B cell (primary cell): ENCODE results near the gene TRIM58. TPM values are rescaled to one million over a fixed set of nuclear protein-coding genes. Genes with fewer than 3 reads are reported as not detected.
A peak's percentile ranks its signal among the peaks of the same experiment; 100 is the strongest.

ENCODE experiments used
- ATAC-seq: fragments of 200-7000 bp; cut with Tn5 transposase; one replicate; pipeline ENCODE4 v1.10.0; 2021; ENCODE audit warnings: low read depth, mild to moderate bottlenecking, moderate number of reproducible peaks, moderate library complexity
- CTCF ChIA-PET: fragments of 350-600 bp; sonication (Branson Sonifier 250); formaldehyde crosslinking; loops from one replicate; lab custom pipeline; 2021; ENCODE audit warnings: antibody characterized with exemption, inconsistent platforms; lab: Charles Lee
- POLR2A ChIA-PET: fragments of 350-600 bp; sonication (Branson Sonifier 250); formaldehyde crosslinking; loops from one replicate; lab custom pipeline; 2021; ENCODE audit warnings: antibody characterized with exemption; lab: Charles Lee
- DNase-seq: peaks from one replicate; pipeline ENCODE4 v3.0.0; 2013
- H2AFZ ChIP-seq: 2 replicates; pipeline ENCODE4 v1.6.1; 2012; ENCODE audit warnings: mild to moderate bottlenecking, low read depth, low read length; ENCODE audit not compliant: insufficient read depth, poor library complexity, severe bottlenecking
- H3K27ac ChIP-seq, 2 donors: 1 replicate in 1 of 2; 2 replicates in 1 of 2; pipeline ENCODE4 v1.5.1; 2012 to 2013; ENCODE audit warnings: low read length in 2 of 2, mild to moderate bottlenecking in 2 of 2, moderate library complexity in 1 of 2
- H3K27me3 ChIP-seq, 4 experiments: fragments of 200-600 bp in 1 of 4; sonication (generic) in 1 of 4; replicated peaks in 1 of 4; 1 replicate in 2 of 4; 2 replicates in 2 of 4; pipeline versions ENCODE4 v1.6.1 to v1.7.0; 2013 to 2016; ENCODE audit warnings: low read length in 3 of 4, mild to moderate bottlenecking in 2 of 4, mixed read lengths in 1 of 4, moderate library complexity in 1 of 4; ENCODE audit not compliant: insufficient read depth in 4 of 4, control insufficient read depth in 3 of 4; ENCODE audit errors: control extremely low read depth in 1 of 4
- H3K36me3 ChIP-seq, 2 experiments: replicated peaks in 1 of 2; 1 replicate in 1 of 2; 2 replicates in 1 of 2; pipeline versions ENCODE4 v1.6.1 to v1.7.1; 2013; ENCODE audit warnings: low read length in 1 of 2; ENCODE audit not compliant: insufficient read depth in 2 of 2, control insufficient read depth in 1 of 2; ENCODE audit errors: control extremely low read depth in 1 of 2, extremely low read depth in 1 of 2
- H3K4me1 ChIP-seq, 2 donors: fragments of 200-600 bp in 1 of 2; sonication (generic) in 1 of 2; 1 replicate in 1 of 2; 2 replicates in 1 of 2; pipeline versions ENCODE4 v1.5.1 to v1.6.1; 2013 to 2017; ENCODE audit warnings: low read length in 2 of 2; ENCODE audit not compliant: control insufficient read depth in 2 of 2, insufficient read depth in 2 of 2
- H3K4me2 ChIP-seq: replicated peaks from 2 replicates; pipeline ENCODE3; 2012; ENCODE audit warnings: mild to moderate bottlenecking, low read depth, low read length; ENCODE audit not compliant: poor library complexity, severe bottlenecking
- H3K4me3 ChIP-seq, 5 experiments: fragments of 200-600 bp in 1 of 5; sonication (generic) in 1 of 5; 1 replicate in 3 of 5; 2 replicates in 2 of 5; pipeline versions ENCODE4 v1.5.1 to v1.7.0; 2011 to 2016; ENCODE audit warnings: low read length in 4 of 5, mild to moderate bottlenecking in 4 of 5, low read depth in 2 of 5, control low read depth in 1 of 5, moderate library complexity in 1 of 5; ENCODE audit not compliant: insufficient read depth in 1 of 5; ENCODE audit errors: control extremely low read depth in 1 of 5, extremely low read depth in 1 of 5
- H3K79me2 ChIP-seq: fragments of 200-600 bp; sonication (generic); one replicate; pipeline ENCODE4 v1.6.0; 2016; ENCODE audit warnings: low read length; ENCODE audit not compliant: control insufficient read depth, insufficient read depth
- H3K9ac ChIP-seq: fragments of 200-600 bp; sonication (generic); 2 replicates; pipeline ENCODE4 v1.6.1; 2017; ENCODE audit warnings: mild to moderate bottlenecking, low read length, moderate library complexity
- H3K9me3 ChIP-seq, 3 donors: one replicate each; pipeline versions ENCODE4 v1.6.1 to v1.7.1; 2013; ENCODE audit warnings: low read length in 2 of 3; ENCODE audit not compliant: control insufficient read depth in 2 of 3, insufficient read depth in 1 of 3; ENCODE audit errors: control extremely low read depth in 1 of 3
- H4K20me1 ChIP-seq: 2 replicates; pipeline ENCODE4 v1.6.0; 2012; ENCODE audit warnings: mild to moderate bottlenecking, low read length; ENCODE audit not compliant: insufficient read depth, control insufficient read depth, poor library complexity, severe bottlenecking
- H3K27ac Mint-ChIP-seq: one replicate; pipeline ENCODE4 v1.8.0; 2021; ENCODE audit warnings: mixed read lengths
- H3K27me3 Mint-ChIP-seq: one replicate; pipeline ENCODE4 v1.8.0; 2021; ENCODE audit warnings: mixed read lengths
- H3K4me1 Mint-ChIP-seq: one replicate; pipeline ENCODE4 v1.8.0; 2021; ENCODE audit warnings: mixed read lengths
- H3K4me3 Mint-ChIP-seq: one replicate; pipeline ENCODE4 v1.8.0; 2021; ENCODE audit warnings: mixed read lengths
- H3K9me3 Mint-ChIP-seq: one replicate; pipeline ENCODE4 v1.8.0; 2022; ENCODE audit warnings: mixed read lengths; ENCODE audit not compliant: insufficient read depth
- EZH2 ChIP-seq: IDR thresholded peaks from 2 replicates; pipeline ENCODE4 v1.6.1; 2012; ENCODE audit warnings: borderline replicate concordance, low read depth, mild to moderate bottlenecking, moderate library complexity, low read length; ENCODE audit not compliant: insufficient read depth, poor library complexity, severe bottlenecking
- WGBS: methylation state at CpG from one replicate; pipeline ENCODE4 v1.1.5; 2013; ENCODE audit warnings: missing lambda C conversion rate; ENCODE audit not compliant: insufficient coverage; 5-methylcytosine and 5-hydroxymethylcytosine counted together
- intact Hi-C: fragments of 100-400 bp; cut with micrococcal nuclease; formaldehyde crosslinking; loops from one replicate; pipeline ENCODE4 v1.10.0; 2022
- polyA plus RNA-seq: library from polyadenylated mRNA; depleted of rRNA; stranded (reverse); fragments of >200 nt; gene quantifications from 2 replicates; pipeline ENCODE4 v1.2.3, GENCODE V29; 2012
- total RNA-seq, 2 donors: library from RNA; stranded (reverse); fragments of 120-200 nt in 1 of 2; gene quantifications; 1 replicate in 1 of 2; 2 replicates in 1 of 2; pipeline versions ENCODE4 v1.2.3 to v1.2.4, GENCODE V29; 2013 to 2022
- TF ChIP-seq, protein P1 (sequence below): fragments of 200-600 bp; IDR thresholded peaks from one replicate; pipeline ENCODE4 v1.8.0; 2022; ENCODE audit warnings: antibody characterized with exemption, mild to moderate bottlenecking

Gene TRIM58
- total and polyA plus RNA-seq, 2 donors (not counting 1 experiment from before 2014, with no cell fraction given) = 0.84 to 1.5 TPM

- no peaks in the 10 kb centered on the region for H4K20me1 ChIP-seq
- H3K4me2 ChIP-seq = peak overlapping the region; percentile 71
- POLR2A ChIA-PET = no interaction called here
- peaks cover 25% of the 10 kb centered on the region for H3K4me1 Mint-ChIP-seq
- peaks cover 5% of the 10 kb centered on the region for H3K9me3 Mint-ChIP-seq
- peak overlapping the region; percentile 71 for H3K27ac Mint-ChIP-seq
- H3K27ac ChIP-seq = peak overlapping the region in 1 of 2 donors; percentile 43
- CTCF ChIA-PET = interaction anchor here (0.8 kb wide), 1 partner anchor 48 kb away, joined by 3 read pairs; no protein-coding TSS in a partner anchor
- no peaks in the 10 kb centered on the region for H3K79me2 ChIP-seq
- peak overlapping the region; percentile 36 for H2AFZ ChIP-seq
- DNase-seq (peak; percentile 40), ATAC-seq (peak; percentile 17)
- peaks cover 0 to 12% (median 4%) of the 10 kb centered on the region in 3 donors for H3K9me3 ChIP-seq
- no peaks in the 10 kb centered on the region for H3K27me3 ChIP-seq
- WGBS = no CpG with 5 or more reads among the region's 7 CpGs
- no peaks in the 10 kb centered on the region for H3K27me3 Mint-ChIP-seq
- intact Hi-C loops = no loop called here
- peak overlapping the region; percentile 0 to 68 (median 53) for H3K4me3 ChIP-seq
- H3K36me3 ChIP-seq = no peaks in the 10 kb centered on the region
- TF ChIP-seq, protein P1, sequence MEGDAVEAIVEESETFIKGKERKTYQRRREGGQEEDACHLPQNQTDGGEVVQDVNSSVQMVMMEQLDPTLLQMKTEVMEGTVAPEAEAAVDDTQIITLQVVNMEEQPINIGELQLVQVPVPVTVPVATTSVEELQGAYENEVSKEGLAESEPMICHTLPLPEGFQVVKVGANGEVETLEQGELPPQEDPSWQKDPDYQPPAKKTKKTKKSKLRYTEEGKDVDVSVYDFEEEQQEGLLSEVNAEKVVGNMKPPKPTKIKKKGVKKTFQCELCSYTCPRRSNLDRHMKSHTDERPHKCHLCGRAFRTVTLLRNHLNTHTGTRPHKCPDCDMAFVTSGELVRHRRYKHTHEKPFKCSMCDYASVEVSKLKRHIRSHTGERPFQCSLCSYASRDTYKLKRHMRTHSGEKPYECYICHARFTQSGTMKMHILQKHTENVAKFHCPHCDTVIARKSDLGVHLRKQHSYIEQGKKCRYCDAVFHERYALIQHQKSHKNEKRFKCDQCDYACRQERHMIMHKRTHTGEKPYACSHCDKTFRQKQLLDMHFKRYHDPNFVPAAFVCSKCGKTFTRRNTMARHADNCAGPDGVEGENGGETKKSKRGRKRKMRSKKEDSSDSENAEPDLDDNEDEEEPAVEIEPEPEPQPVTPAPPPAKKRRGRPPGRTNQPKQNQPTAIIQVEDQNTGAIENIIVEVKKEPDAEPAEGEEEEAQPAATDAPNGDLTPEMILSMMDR = peak; percentile 51
- TF ChIP-seq EZH2 = no peak
- peaks cover 8 to 11% of the 10 kb centered on the region in 2 donors for H3K4me1 ChIP-seq
- H3K9ac ChIP-seq = peak overlapping the region; percentile 60
- H3K4me3 Mint-ChIP-seq = peak overlapping the region; percentile 78
Measured at GRCh38 chr1:247906504-247907047, 49.6 kb downstream of the TRIM58 start.

DNA sequence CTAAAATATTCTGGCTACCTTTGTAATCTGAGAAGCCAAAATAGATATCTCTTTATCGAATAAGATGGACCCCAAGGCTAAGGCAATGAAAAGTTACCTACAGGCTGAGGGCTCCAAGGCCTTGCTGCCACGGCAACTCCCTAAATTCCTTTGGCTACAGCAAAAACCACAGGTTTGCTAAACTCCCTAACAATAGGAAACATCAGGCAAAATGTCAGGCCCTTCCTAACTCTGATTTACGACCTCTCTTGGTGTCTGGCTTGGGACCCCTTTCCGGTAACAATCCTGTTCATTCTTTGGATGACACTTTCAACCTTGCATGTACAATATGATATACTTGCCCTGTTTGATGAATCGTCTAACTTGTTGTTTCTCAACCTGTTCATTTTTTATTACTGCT is 51.8 kb downstream of the TRIM58 start:
- CTCF ChIA-PET = no interaction called here
- POLR2A ChIA-PET = no interaction called here
- H3K27ac Mint-ChIP-seq = no peak overlapping the region
- no peaks in the 10 kb centered on the region for H4K20me1 ChIP-seq
- no peak overlapping the region for H3K4me3 Mint-ChIP-seq
- no peak overlapping the region for H3K4me3 ChIP-seq
- DNase-seq = no peak
- H3K4me2 ChIP-seq = no peak overlapping the region
- peaks cover 4% of the 10 kb centered on the region for H3K9me3 Mint-ChIP-seq
- intact Hi-C loops = no loop called here
- H3K27ac ChIP-seq = no peak overlapping the region
- H3K27me3 ChIP-seq = no peaks in the 10 kb centered on the region
- H3K27me3 Mint-ChIP-seq = no peaks in the 10 kb centered on the region
- peaks cover 0 to 12% (median 4%) of the 10 kb centered on the region in 3 donors for H3K9me3 ChIP-seq
- no peak for ATAC-seq
- H3K36me3 ChIP-seq = no peaks in the 10 kb centered on the region
- TF ChIP-seq, protein P1 = no peak
- no peak for TF ChIP-seq EZH2
- 57% methylated on average over 4 of the region's 5 CpGs for WGBS
- H3K79me2 ChIP-seq = no peaks in the 10 kb centered on the region
- H3K4me1 Mint-ChIP-seq = peaks cover 26% of the 10 kb centered on the region
- H3K9ac ChIP-seq = no peak overlapping the region
- peaks cover 8 to 11% of the 10 kb centered on the region in 2 donors for H3K4me1 ChIP-seq
- H2AFZ ChIP-seq = no peak overlapping the region
